ENCODE results near the gene ZKSCAN2.

The ZKSCAN2 gene

DNA sequence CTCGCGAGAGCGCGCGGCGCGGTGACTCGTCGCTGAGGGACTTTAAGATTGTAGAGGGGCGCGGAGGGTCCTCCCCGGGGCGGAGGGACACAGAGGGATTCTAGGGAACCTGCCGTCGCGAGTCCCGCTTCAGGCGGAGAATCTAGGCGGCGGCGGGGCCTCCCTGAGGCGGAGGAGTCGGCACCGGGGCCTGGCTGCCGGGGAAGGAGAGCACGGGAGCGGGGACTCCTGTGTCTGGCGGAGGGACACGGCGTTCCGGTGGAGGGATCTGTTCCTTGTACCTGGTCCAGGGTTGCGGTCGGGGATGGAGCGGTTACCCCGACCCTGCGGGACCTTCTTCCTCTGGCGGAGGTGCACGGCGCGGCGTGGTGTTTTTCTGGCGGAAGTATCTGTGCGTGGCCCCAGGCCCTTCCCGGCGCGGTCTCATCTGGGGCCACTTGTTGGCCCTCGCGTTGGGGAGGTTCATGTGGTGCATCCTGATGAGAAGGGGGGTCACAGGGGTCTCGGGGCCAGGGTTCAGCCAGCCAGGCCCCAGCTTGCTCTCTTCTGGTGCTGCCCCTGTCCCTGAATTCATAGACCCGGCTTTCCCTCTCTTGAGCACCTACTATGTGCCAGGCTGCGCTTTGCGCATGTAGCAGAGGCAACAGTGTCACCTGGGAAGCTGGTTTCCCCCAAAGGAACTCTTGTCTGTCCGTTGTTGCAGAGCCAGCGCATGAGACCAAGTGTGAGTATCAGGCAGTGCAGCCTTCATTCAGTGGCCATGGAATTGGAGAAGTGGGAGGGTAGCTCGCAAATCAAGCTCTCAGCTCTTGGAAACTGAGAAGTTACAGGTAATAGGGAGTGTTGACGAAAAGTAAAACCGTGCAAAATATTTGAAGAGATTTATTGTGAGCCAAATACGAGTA lies 563 bp upstream of the ZKSCAN2 start (continued):
- no peak; the same call in none of the 2 replicates for TF ChIP-seq KLF10 (tag by site-specific recombination; IDR thresholded peaks at IDR 0.05)
- peak; percentile 91 for TF ChIP-seq OVOL3 (tag by site-specific recombination; IDR thresholded peaks at IDR 0.05)
- TF ChIP-seq BCL11A (tag by site-specific recombination; IDR thresholded peaks at IDR 0.05; ENCODE audit: low read depth): no peak
- peak; percentile 96 for TF ChIP-seq ZSCAN18 (tag by site-specific recombination; IDR thresholded peaks at IDR 0.05)
- no peak for TF ChIP-seq ZNF830 (tag by site-specific recombination; IDR thresholded peaks at IDR 0.05; ENCODE audit: low read depth)
- peak; percentile 55; the same call in 1 of the 2 replicates for TF ChIP-seq ZNF157 (tag by site-specific recombination; IDR thresholded peaks at IDR 0.05)
- TF ChIP-seq, protein P1, sequence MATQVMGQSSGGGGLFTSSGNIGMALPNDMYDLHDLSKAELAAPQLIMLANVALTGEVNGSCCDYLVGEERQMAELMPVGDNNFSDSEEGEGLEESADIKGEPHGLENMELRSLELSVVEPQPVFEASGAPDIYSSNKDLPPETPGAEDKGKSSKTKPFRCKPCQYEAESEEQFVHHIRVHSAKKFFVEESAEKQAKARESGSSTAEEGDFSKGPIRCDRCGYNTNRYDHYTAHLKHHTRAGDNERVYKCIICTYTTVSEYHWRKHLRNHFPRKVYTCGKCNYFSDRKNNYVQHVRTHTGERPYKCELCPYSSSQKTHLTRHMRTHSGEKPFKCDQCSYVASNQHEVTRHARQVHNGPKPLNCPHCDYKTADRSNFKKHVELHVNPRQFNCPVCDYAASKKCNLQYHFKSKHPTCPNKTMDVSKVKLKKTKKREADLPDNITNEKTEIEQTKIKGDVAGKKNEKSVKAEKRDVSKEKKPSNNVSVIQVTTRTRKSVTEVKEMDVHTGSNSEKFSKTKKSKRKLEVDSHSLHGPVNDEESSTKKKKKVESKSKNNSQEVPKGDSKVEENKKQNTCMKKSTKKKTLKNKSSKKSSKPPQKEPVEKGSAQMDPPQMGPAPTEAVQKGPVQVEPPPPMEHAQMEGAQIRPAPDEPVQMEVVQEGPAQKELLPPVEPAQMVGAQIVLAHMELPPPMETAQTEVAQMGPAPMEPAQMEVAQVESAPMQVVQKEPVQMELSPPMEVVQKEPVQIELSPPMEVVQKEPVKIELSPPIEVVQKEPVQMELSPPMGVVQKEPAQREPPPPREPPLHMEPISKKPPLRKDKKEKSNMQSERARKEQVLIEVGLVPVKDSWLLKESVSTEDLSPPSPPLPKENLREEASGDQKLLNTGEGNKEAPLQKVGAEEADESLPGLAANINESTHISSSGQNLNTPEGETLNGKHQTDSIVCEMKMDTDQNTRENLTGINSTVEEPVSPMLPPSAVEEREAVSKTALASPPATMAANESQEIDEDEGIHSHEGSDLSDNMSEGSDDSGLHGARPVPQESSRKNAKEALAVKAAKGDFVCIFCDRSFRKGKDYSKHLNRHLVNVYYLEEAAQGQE (tag by site-specific recombination; IDR thresholded peaks at IDR 0.05): peak; percentile 79
- TF ChIP-seq ZNF623 (tag by site-specific recombination; IDR thresholded peaks at IDR 0.05): peak; percentile 75
- TF ChIP-seq ZNF624 (tag by site-specific recombination; IDR thresholded peaks at IDR 0.05): peak; percentile 99
- TF ChIP-seq, protein P2, sequence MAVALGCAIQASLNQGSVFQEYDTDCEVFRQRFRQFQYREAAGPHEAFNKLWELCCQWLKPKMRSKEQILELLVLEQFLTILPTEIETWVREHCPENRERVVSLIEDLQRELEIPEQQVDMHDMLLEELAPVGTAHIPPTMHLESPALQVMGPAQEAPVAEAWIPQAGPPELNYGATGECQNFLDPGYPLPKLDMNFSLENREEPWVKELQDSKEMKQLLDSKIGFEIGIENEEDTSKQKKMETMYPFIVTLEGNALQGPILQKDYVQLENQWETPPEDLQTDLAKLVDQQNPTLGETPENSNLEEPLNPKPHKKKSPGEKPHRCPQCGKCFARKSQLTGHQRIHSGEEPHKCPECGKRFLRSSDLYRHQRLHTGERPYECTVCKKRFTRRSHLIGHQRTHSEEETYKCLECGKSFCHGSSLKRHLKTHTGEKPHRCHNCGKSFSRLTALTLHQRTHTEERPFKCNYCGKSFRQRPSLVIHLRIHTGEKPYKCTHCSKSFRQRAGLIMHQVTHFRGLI (tag by site-specific recombination; IDR thresholded peaks at IDR 0.05): peak; percentile 63
- TF ChIP-seq ZNF596 (tag by site-specific recombination; IDR thresholded peaks at IDR 0.05): no peak
- TF ChIP-seq ZNF768 (tag by site-specific recombination; IDR thresholded peaks at IDR 0.05): peak; percentile 63; the same call in 1 of the 2 replicates
- no peak for TF ChIP-seq ZNF114 (tag by site-specific recombination; IDR thresholded peaks at IDR 0.05)
- TF ChIP-seq ZNF280C (tag by site-specific recombination; IDR thresholded peaks at IDR 0.05): no peak
- peak; percentile 51; the same call in 1 of the 2 replicates for TF ChIP-seq ZNF433 (tag by site-specific recombination; IDR thresholded peaks at IDR 0.05; ENCODE audit: low read depth)
- peak; percentile 96 for TF ChIP-seq ZNF776 (tag by site-specific recombination; IDR thresholded peaks at IDR 0.05; ENCODE audit: borderline replicate concordance)
- peak; percentile 93; the same call in 1 of the 2 replicates for TF ChIP-seq ZFP41 (tag by site-specific recombination; IDR thresholded peaks at IDR 0.05; ENCODE audit: borderline replicate concordance)
- no peak for TF ChIP-seq ZNF626 (tag by site-specific recombination; IDR thresholded peaks at IDR 0.05)
- TF ChIP-seq ZNF501 (tag by site-specific recombination; IDR thresholded peaks at IDR 0.05): peak; percentile 91
- TF ChIP-seq, protein P3, sequence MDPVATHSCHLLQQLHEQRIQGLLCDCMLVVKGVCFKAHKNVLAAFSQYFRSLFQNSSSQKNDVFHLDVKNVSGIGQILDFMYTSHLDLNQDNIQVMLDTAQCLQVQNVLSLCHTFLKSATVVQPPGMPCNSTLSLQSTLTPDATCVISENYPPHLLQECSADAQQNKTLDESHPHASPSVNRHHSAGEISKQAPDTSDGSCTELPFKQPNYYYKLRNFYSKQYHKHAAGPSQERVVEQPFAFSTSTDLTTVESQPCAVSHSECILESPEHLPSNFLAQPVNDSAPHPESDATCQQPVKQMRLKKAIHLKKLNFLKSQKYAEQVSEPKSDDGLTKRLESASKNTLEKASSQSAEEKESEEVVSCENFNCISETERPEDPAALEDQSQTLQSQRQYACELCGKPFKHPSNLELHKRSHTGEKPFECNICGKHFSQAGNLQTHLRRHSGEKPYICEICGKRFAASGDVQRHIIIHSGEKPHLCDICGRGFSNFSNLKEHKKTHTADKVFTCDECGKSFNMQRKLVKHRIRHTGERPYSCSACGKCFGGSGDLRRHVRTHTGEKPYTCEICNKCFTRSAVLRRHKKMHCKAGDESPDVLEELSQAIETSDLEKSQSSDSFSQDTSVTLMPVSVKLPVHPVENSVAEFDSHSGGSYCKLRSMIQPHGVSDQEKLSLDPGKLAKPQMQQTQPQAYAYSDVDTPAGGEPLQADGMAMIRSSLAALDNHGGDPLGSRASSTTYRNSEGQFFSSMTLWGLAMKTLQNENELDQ (tag by site-specific recombination; IDR thresholded peaks at IDR 0.05; ENCODE audit: low read depth): 0 out of 2 replicates have a peak, but pooled peaks have one; percentile 49
- peak; percentile 87; the same call in 1 of the 2 replicates for TF ChIP-seq ZNF391 (tag by site-specific recombination; IDR thresholded peaks at IDR 0.05; ENCODE audit: borderline replicate concordance, low read depth)
- TF ChIP-seq ZNF10 (tag by site-specific recombination; IDR thresholded peaks at IDR 0.05): peak; percentile 78
- TF ChIP-seq ZNF350 (tag by site-specific recombination; IDR thresholded peaks at IDR 0.05): peak; percentile 73; the same call in 1 of the 2 replicates
- TF ChIP-seq MEIS1 (CRISPR knock-in tag; IDR thresholded peaks at IDR 0.05; ENCODE audit: borderline replicate concordance): no peak
- TF ChIP-seq SCRT2 (tag by site-specific recombination; IDR thresholded peaks at IDR 0.05): peak; percentile 99
- TF ChIP-seq GLI2 (tag by site-specific recombination; IDR thresholded peaks at IDR 0.05; ENCODE audit: borderline replicate concordance, low read depth): 0 out of 2 replicates have a peak, but pooled peaks have one; percentile 8
- peak; percentile 97 for TF ChIP-seq ZNF335 (tag by site-specific recombination; conservative IDR thresholded peaks at IDR 0.05)
- TF ChIP-seq YY2 (tag by site-specific recombination; IDR thresholded peaks at IDR 0.05): peak; percentile 69

Data from HEK293 (cell line).